Right renal pelvis (tissue), 4 donors: Measurements from ENCODE around the gene HES4. TPM values are rescaled to one million over a fixed set of nuclear protein-coding genes. Genes with fewer than 3 reads are reported as not detected.
A peak's percentile ranks its signal among the peaks of the same experiment; 100 is the strongest.
"Not testable (repeated sequence)": the region's sequence is repeated elsewhere in the genome, so short reads cannot be mapped to it uniquely, and the experiment has no call there.

Source experiments
- DNase-seq, 4 donors: peaks; one replicate each; pipeline ENCODE4 v3.0.0-alpha.2; 2013; ENCODE audit warnings: low read depth in 4 of 4, low spot score in 3 of 4, missing footprints in 1 of 4
- polyA plus RNA-seq, 4 donors: library from polyadenylated mRNA; unstranded; fragments of 120-200 nt; gene quantifications; one replicate each; pipeline ENCODE4 v1.2.1, GENCODE V29; 2013; ENCODE audit not compliant: insufficient read length in 4 of 4

HES4 gene
- polyA plus RNA-seq, 4 donors: 16.7 to 56.7 (median 20.2) TPM

DNA sequence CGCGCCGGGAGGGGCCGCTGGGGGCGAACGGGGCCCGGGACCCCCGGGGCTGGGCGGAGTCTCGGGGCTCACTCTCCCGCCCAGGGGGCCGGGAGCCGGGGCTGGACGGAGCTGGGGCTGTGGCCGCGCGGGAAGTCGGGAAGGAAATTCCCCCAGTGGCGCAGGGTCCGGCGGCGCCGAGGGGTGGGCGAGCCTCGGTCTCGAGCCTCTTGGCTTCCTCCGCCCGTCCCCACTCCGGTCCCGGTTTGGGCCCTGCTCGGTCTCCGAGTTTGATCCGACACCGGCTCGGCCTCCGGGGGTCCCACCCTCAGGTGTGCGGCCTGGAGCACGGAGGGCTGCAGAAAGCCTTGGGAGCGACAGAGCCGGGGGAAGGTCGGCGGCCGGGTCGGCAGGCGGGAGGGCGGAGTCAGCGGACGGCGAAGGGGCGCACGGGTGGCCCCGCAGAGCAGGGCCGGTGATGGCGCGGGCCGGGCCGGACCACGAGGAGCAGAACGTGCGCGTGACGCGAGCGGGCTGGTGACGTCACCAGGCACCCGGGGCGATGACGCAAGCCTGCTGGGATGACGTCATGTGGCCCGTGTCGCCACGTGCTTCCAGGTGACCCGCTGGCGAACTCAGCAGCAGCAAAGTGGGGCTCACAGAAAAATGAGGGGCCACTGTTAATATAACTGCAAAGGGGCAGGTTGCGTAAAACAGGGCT is 610 bp upstream of the HES4 start:
- DNase-seq: peak in 1 of 4 donors; percentile 81

DNA sequence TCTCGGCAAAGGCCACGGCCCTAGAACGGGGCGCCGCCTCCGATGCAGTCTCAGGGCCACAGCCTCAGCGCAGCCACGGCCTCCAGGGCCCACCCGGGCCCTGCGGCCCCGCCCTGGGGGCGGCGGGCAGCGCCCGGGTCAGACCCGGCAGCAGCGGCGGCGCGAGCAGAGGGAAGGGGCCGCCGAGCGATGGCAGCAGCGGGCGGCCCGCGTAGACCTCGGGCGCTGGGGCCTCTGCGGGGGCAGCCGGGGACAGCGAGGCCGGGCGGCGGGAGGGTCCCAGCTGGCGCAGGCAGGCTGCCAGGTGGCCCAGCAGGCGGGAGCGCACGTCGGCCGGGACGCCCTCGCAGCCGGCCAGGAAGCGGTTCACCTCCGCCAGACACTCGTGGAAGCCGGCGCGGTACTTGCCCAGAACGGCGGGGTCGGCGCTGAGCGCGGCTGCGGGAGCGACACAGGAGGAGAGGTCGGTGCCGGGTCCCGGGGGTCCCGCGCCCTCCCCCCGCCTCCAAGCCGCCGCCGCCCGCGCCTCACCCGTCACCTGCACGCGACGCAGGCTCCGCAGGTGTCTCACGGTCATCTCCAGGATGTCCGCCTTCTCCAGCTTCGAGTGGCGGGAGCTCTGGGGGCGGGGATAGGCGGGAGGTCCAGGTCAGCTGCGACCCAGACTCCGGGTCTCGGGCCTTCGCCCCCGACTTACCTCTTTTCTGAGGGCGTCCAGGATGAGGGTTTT is 737 bp downstream of the HES4 start:
- no peak for DNase-seq

GRCh38 chr1:998745-998994 is 1.2 kb downstream of the HES4 start:
- no peak for DNase-seq

DNA sequence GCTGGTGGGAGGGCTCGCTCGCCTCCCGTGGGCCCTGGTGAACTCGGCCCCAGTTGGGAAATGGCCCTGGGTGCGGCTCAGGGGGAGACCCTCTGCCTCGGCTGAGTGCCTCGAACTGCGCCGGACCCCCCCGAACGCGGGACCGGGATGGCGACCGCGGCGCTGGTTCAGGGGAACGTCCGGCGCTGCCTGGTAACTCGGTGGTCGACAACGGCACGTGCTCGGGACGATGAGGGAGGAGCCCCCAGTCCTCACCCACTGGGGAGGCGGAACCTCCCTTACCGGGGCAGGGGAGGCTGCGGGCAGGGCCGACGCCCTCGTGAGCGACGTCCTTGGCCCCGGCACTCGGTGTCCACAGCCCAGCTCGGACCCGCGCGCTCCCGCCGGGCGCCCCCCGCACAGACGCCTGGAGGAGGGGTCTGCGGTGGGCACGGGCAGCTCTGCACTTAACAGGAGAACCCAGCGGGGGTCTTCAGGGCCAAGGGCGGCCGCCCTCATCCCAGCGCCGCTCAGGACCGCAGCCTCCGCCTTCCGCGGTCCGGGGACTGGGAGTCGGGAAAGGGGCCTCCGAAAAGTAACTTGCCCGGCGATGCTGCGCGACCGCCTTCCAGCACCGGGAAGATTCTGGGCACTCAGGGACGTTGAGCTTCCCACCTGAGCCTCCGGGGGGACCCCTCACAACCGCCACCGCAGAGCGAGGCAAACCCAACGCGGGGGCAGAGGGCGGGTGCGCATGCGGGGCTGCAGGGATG is 1.7 kb downstream of the HES4 start:
- DNase-seq: no peak

GRCh38 chr1:997713-997992 is 2.2 kb downstream of the HES4 start:
- DNase-seq: no peak

GRCh38 chr1:996851-997712 is 2.8 kb downstream of the HES4 start:
- DNase-seq: no peak

GRCh38 chr1:995665-996633 is 3.9 kb downstream of the HES4 start:
- DNase-seq: no peak

GRCh38 chr1:994546-994945 is 5.4 kb downstream of the HES4 start:
- DNase-seq: not testable (repeated sequence)

DNA sequence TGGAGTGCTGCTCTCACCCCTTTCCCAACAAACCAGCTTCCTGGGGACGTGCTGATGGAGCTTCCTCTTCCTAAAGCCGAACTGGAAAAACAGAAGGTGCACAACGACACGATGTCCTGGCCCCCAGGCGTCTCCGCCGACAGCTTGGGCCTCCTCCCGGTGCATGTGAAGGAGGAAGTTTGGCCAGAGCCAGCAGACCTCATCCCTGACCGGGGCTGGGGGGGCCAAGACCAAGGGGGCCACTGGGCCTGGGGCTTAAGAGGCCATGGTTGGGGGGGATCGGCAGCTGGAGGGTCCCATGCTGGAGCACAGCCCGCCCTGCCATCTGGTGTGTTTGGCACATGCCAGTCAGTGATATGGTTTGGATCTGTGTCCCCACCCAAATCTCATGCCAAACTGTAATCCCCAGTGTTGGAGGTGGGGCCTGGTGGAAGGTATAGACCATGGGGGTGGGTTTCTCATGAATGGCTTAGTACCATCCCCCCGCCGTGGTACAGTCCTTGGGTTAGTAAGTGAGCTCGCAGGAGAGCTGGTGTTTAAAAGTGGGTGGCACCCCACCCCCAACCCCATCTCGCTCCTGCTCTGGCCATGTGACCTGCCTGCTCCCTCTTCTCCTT is 6.4 kb downstream of the HES4 start:
- DNase-seq: no peak

DNA sequence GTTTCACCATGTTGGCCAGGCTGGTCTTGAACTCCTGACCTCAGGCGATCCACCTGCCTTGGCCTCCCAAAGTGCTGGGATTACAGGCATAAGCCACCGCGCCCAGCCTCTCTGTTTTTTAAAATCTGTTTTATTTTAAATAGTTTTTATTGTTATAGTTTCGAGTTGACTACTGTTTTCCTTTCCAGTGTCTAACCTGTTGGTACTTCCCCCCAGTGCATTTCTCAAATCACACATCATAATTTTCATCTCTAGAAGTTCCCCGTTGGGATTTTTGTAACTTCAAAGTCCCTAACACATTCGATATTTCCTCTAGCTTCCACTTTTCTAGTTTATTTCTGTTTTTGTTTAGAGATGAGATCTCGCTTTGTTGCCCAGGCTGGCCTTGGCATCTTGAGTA is 7.5 kb downstream of the HES4 start:
- no peak for DNase-seq

GRCh38 chr1:991895-992294 is 8.0 kb downstream of the HES4 start:
- no peak for DNase-seq

DNA sequence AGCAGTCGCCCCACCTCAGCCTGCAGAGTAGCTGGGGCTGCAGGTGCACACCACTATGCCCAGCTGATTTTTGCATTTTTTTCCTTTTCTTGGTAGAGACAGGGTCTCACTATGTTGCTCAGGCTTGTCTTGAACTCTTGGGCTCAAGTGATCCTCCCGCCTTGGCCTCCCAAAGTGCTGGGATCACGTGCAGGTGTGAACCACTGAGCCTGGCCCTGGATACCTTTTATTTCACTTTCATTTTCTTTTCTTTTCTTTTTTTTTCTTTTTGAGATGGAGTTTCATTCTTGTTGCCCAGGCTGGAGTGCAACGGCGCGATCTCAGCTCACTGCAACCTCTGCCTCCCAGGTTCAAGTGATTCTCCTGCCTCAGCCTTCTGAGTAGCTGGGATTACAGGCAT is 8.6 kb downstream of the HES4 start:
- not testable (repeated sequence) for DNase-seq

- DNase-seq: not testable (repeated sequence)
Observed at GRCh38 chr1:988061-988460, 11.8 kb downstream of the HES4 start.

DNA sequence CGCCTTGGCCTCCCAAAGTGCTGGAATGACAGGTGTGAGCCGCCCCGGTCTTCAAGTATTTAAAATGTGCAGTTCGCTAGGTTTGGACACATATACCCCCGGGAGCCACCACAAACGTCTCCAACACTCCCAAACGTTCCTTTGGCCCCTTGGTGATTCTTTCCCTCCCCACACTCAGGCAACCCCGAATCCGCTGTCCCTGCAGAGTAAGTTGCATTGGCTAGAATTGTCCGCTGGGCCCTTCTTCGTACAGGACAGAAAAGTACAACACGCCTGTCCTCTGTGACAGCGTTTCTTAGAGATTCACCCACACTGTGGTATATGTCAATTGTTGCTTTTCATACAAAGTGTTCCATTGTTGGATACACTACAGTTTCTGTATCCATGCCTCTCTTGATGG is 14.8 kb downstream of the HES4 start:
- no peak for DNase-seq

DNA sequence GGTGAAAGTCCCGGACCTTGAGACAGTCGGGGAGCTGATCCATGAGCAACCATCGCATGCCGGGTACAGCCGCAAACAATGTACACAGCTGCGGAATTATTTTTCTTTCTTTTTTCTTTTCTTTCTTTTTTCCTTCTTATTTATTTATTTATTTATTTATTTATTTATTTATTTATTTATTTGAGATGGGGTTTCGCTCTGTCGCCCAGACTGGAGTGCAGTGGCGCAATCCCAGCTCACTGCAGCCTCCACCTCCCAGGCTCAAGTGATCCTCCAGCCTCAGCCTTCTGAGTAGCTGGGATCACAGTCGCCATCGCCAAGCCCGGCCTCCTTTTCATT is 15.5 kb downstream of the HES4 start:
- no peak for DNase-seq

DNA sequence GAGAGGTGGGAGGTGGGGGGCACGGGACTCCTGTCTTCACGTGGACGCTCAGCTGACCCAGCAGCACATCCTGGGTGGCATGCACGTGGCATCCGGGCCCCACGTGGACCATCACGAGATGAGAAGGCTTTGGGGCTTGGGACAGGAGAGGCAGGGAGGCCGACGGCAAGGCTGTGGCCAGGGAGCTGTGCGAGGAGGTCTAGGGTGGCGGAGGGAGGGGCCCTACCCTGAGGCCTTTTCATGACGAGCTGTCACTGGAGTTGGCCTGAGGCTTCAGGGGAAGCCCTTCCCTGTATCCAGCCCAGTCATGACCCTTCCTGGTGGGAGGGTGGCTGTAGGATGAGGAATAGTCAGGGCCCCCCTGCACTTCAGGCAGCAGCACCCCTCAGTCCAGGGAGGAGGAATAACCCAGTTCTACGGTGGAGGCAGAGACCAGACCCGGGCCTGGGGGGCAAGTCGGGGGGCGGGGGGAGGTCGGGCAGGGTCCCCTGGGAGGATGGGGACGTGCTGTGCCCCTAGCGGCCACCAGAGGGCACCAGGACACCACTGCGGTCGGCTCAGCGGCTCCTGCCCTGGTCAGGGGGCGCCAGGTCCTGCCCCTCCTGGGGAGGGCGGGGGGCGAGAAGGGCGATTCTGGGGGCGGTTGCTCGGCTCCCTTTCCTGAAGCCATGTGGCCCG is 16.0 kb downstream of the HES4 start:
- DNase-seq: no peak

GRCh38 chr1:982765-983436 is 17.0 kb downstream of the HES4 start:
- DNase-seq: no peak

DNA sequence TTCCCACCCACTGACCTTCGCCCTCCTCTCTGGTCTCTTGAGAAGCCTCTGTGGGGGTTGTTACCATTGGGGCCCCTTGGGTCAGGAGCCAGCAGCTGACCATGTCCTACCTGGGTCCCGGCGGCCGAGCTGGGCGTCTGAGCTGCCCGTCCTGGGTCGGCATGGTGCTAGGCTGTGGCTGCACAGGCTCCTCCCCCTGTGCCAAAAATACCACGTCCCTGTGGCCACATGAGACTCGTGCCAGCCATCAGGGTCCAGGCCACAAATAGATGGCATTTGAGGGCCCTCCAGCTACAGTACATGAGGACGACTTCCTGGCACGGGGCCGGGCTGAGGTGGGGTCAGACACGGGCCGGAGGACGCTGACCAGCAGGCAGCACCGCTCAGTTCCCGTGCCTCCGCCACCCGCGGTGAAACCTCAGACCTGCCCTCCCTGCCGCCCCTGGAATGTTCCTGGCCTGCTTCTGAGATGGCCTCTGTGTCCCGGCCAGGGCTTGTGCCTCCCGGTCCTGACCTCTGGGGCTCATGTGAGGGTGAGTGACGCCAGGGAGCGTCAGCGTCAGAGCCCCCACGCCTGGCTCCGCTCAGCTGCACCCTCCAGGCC is 17.8 kb downstream of the HES4 start, which contains the start of gene PERM1:
Gene PERM1, minus strand, starts transcription at position 139 of the 604 bp plus-strand sequence. CDS start 1,064 bp downstream, outside the sequence.
- DNase-seq: no peak
